ENCODE measurements around the gene BBS5. TPM values are rescaled to one million over a fixed set of nuclear protein-coding genes. Genes with fewer than 3 reads are reported as not detected.

BBS5 gene
- total RNA-seq, 4 donors from 2014 or later: 4.3 to 24.1 (median 9.8) TPM

GRCh38 chr2:169504651-169505050 is 25.4 kb downstream of the BBS5 start:
- H3K27ac ChIP-seq: no peak overlapping the region
- H3K27me3 ChIP-seq: no peaks in the 10 kb centered on the region
- no peak for DNase-seq (ENCODE audit: low spot score in 2 of 2)
- H3K4me1 ChIP-seq: no peaks in the 10 kb centered on the region
- H3K9me3 ChIP-seq: no peaks in the 10 kb centered on the region
- WGBS: 97% methylated on average over 19 of the region's 19 CpGs
- no peak overlapping the region for H3K4me3 ChIP-seq
- TF ChIP-seq EP300 (IDR thresholded peaks at IDR 0.05) (no peak), POLR2AphosphoS5 (IDR thresholded peaks at IDR 0.05) (no peak), POLR2A (IDR thresholded peaks at IDR 0.05) (no peak)
- TF ChIP-seq, protein P1, sequence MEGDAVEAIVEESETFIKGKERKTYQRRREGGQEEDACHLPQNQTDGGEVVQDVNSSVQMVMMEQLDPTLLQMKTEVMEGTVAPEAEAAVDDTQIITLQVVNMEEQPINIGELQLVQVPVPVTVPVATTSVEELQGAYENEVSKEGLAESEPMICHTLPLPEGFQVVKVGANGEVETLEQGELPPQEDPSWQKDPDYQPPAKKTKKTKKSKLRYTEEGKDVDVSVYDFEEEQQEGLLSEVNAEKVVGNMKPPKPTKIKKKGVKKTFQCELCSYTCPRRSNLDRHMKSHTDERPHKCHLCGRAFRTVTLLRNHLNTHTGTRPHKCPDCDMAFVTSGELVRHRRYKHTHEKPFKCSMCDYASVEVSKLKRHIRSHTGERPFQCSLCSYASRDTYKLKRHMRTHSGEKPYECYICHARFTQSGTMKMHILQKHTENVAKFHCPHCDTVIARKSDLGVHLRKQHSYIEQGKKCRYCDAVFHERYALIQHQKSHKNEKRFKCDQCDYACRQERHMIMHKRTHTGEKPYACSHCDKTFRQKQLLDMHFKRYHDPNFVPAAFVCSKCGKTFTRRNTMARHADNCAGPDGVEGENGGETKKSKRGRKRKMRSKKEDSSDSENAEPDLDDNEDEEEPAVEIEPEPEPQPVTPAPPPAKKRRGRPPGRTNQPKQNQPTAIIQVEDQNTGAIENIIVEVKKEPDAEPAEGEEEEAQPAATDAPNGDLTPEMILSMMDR (IDR thresholded peaks at IDR 0.05): no peak
- H3K36me3 ChIP-seq: peaks cover 48% of the 10 kb centered on the region

- Histone ChIP-seq H3K27ac (no peak overlapping the region), H3K9me3 (no peaks in the 10 kb centered on the region), H3K27me3 (no peaks in the 10 kb centered on the region), H3K4me1 (no peaks in the 10 kb centered on the region), H3K4me3 (no peak overlapping the region), H3K36me3 (peaks cover 20% of the 10 kb centered on the region)
- no peak for DNase-seq (ENCODE audit: low spot score in 2 of 2)
- TF ChIP-seq POLR2A (IDR thresholded peaks at IDR 0.05): no peak
- TF ChIP-seq, protein P1 (IDR thresholded peaks at IDR 0.05): no peak
- TF ChIP-seq POLR2AphosphoS5 (IDR thresholded peaks at IDR 0.05): no peak
- TF ChIP-seq EP300 (IDR thresholded peaks at IDR 0.05): no peak
Observed at GRCh38 chr2:169507698-169508097, 28.4 kb downstream of the BBS5 start.

DNA sequence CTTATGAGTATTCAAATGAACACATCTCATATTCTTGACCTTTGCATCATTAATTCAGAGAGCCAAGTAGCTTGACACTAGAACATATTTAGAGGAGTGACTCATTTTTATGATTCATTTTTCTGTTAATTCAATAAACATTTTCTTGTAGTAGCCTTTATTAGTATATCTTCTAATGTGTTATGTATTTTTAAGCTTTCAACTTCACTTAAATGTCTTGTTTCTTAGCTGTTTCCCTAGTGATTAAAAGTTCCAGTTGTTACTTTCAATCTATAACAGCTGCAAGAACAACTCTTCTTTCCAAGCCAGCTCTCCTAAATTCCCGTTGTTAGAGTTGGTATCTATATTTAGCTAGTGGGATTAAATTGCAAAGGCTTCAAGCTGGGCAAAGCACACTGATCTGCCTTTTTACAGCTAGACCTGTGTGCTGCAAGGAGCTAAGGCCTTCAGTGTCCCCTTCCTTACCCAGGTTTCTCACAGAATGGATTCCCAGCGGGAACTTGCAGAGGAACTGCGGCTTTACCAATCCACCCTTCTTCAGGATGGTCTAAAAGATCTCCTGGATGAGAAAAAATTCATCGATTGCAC is 30.1 kb downstream of the BBS5 start, which contains the start of gene KLHL41:
KLHL41 (plus strand) TSS at position 405 of the 588 bp plus-strand sequence; CDS start at position 482, 77 bp downstream.
- H3K4me1 ChIP-seq: no peaks in the 10 kb centered on the region
- WGBS: 86% methylated on average over 4 of the region's 4 CpGs
- H3K36me3 ChIP-seq: peaks cover 11% of the 10 kb centered on the region
- no peak within 1 kb of the TSS for H3K27ac ChIP-seq
- H3K27me3 ChIP-seq: no peaks in the 10 kb centered on the region
- DNase-seq (ENCODE audit: low spot score in 2 of 2): no peak
- no peaks in the 10 kb centered on the region for H3K9me3 ChIP-seq
- H3K4me3 ChIP-seq: no peak within 1 kb of the TSS
- TF ChIP-seq, protein P1 (IDR thresholded peaks at IDR 0.05): no peak
- no peak for TF ChIP-seq POLR2AphosphoS5 (IDR thresholded peaks at IDR 0.05)
- TF ChIP-seq POLR2A (IDR thresholded peaks at IDR 0.05): no peak
- TF ChIP-seq EP300 (IDR thresholded peaks at IDR 0.05): no peak

GRCh38 chr2:169509955-169510354 is 30.7 kb downstream of the BBS5 start:
- Histone ChIP-seq H3K27ac (no peak overlapping the region), H3K27me3 (no peaks in the 10 kb centered on the region), H3K9me3 (no peaks in the 10 kb centered on the region), H3K36me3 (peaks cover 6% of the 10 kb centered on the region), H3K4me1 (no peaks in the 10 kb centered on the region), H3K4me3 (no peak overlapping the region)
- TF ChIP-seq EP300 (IDR thresholded peaks at IDR 0.05): no peak
- no peak for TF ChIP-seq POLR2AphosphoS5 (IDR thresholded peaks at IDR 0.05)
- TF ChIP-seq POLR2A (IDR thresholded peaks at IDR 0.05): no peak
- 98% methylated on average over 8 of the region's 8 CpGs for WGBS
- no peak for DNase-seq (ENCODE audit: low spot score in 2 of 2)

- TF ChIP-seq POLR2AphosphoS5 (IDR thresholded peaks at IDR 0.05) (no peak), POLR2A (IDR thresholded peaks at IDR 0.05) (no peak), EP300 (IDR thresholded peaks at IDR 0.05) (no peak)
- TF ChIP-seq, protein P1 (IDR thresholded peaks at IDR 0.05): no peak
- no peak overlapping the region for H3K27ac ChIP-seq
- H3K4me3 ChIP-seq: no peak overlapping the region
- H3K36me3 ChIP-seq: peaks cover under 1% of the 10 kb centered on the region
- H3K27me3 ChIP-seq: no peaks in the 10 kb centered on the region
- H3K9me3 ChIP-seq: no peaks in the 10 kb centered on the region
- H3K4me1 ChIP-seq: no peaks in the 10 kb centered on the region
- no peak for DNase-seq (ENCODE audit: low spot score in 2 of 2)
- WGBS: 94% methylated on average over 4 of the region's 4 CpGs
Observed at GRCh38 chr2:169510496-169510895, 31.2 kb downstream of the BBS5 start.
